Testis (tissue), 2 donors: ENCODE measurements around the gene SMCO2.

Experiments
- CTCF ChIP-seq, 3 experiments: fragments of 450-650 bp in 2 of 3; fragments of 200-600 bp in 1 of 3; sonication (generic) in 1 of 3; IDR thresholded peaks; one replicate each; pipeline ENCODE4 v1.5.1; 2016 to 2019; ENCODE audit warnings: antibody characterized with exemption in 3 of 3, mild to moderate bottlenecking in 2 of 3, moderate library complexity in 1 of 3
- POLR2A ChIP-seq: fragments of 450-650 bp; IDR thresholded peaks from one replicate; pipeline ENCODE4 v1.6.1; 2017; ENCODE audit warnings: antibody characterized with exemption, mild to moderate bottlenecking, moderate library complexity

- no peak for TF ChIP-seq CTCF (IDR thresholded peaks at IDR 0.05)
- no peak for TF ChIP-seq POLR2A
These were observed 77.9 kb downstream of the SMCO2 start for GRCh38 chr12:27524494-27524835.
